Astrocyte of the spinal cord (primary cell): ENCODE data around the gene DDR1.

Experiments used
- DNase-seq: peaks from one replicate; pipeline ENCODE4 v3.0.0; 2011; ENCODE audit warnings: low read depth, low spot score
- H3K4me3 ChIP-seq: 2 replicates; pipeline ENCODE4 v1.5.1; 2011; ENCODE audit warnings: low read depth, mild to moderate bottlenecking, low read length, moderate library complexity
- CTCF ChIP-seq: IDR thresholded peaks from 2 replicates; pipeline ENCODE4 v1.5.1; 2012; ENCODE audit warnings: low read depth, mild to moderate bottlenecking, low read length, inconsistent platforms
- in situ Hi-C: cut with HindIII; loops from 2 replicates; pipeline ENCODE4 v1.10.0; 2017; ENCODE audit warnings: low sequenced_read_pairs

DDR1 gene

GRCh38 chr6:30937265-30937664 lies 52.9 kb downstream of the DDR1 start:
- in situ Hi-C loops: no loop called here
- DNase-seq: no peak
- H3K4me3 ChIP-seq: no peak overlapping the region
- no peak for TF ChIP-seq CTCF

GRCh38 chr6:30938730-30939129 lies 54.4 kb downstream of the DDR1 start:
- no peak overlapping the region for H3K4me3 ChIP-seq
- DNase-seq: no peak
- no peak for TF ChIP-seq CTCF
- in situ Hi-C loops: no loop called here

- no peak for DNase-seq
- no peak overlapping the region for H3K4me3 ChIP-seq
- TF ChIP-seq CTCF: no peak
- in situ Hi-C loops: no loop called here
These were observed 55.2 kb downstream of the DDR1 start for GRCh38 chr6:30939473-30939872.

- no peak for DNase-seq
- H3K4me3 ChIP-seq: no peak within 1 kb of the TSS
- in situ Hi-C loops: no loop called here
- no peak for TF ChIP-seq CTCF
These were observed 56.2 kb downstream of the DDR1 start, which contains the start of gene MUCL3 for GRCh38 chr6:30940361-30940986. Gene MUCL3, plus strand, starts transcription at chr6:30940973. Its CDS starts 27 bp downstream, at chr6:30941000.

GRCh38 chr6:30942338-30943060 lies 58.2 kb downstream of the DDR1 start:
- H3K4me3 ChIP-seq: no peak overlapping the region
- in situ Hi-C loops: no loop called here
- peak; percentile 71 for DNase-seq
- TF ChIP-seq CTCF: peak; percentile 64

- no peak for DNase-seq
- in situ Hi-C loops: no loop called here
- TF ChIP-seq CTCF: no peak
- no peak overlapping the region for H3K4me3 ChIP-seq
These were observed 59.7 kb downstream of the DDR1 start for GRCh38 chr6:30944051-30944450.
